ENCODE data around the gene PELI3. TPM values are rescaled to one million over a fixed set of nuclear protein-coding genes. Genes with fewer than 3 reads are reported as not detected.
"Not testable (repeated sequence)": the region's sequence is repeated elsewhere in the genome, so short reads cannot be mapped to it uniquely, and the experiment has no call there.

The PELI3 gene
- total and polyA plus RNA-seq, 3 experiments from 2014 or later = 5.3 to 7.0 (median 6.6) TPM

DNA sequence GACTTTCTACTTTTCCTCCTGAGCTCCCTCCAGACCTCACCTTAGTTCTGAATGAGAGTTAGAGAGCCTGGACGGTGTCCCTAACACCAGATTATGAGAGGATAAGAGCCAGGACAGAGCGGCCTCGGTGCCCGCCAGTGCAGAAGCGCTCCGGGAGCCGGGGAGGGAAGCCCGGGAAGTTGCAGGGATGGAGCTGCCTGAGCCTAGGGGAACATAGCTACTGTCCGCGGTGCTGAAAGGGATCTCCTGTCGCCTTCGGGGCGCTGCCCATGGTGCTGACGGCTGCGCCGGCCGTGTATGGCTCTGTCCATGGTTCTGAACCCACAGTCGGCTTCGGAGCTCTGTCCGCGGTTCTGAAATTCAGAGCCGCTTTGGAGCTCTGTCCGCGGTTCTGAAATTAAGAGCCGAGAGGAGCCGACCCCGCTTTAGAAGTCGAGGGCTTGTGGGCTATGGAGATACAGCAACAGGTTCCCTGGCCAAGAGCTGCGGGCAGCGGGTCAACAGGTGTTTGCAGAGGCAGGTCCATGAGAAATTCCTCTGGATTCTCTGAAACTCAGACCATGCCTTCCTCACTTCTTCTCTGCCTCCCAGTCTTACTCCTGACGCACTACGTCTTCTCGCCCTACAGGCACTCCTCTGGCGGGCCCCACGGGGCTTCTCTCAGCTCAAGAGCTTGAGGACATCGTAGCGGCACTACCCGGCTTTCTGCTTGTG is 45.1 kb upstream of the PELI3 start:
- peak overlapping the region in 2 of 8 donors; percentile 42 to 88 for H3K27ac Mint-ChIP-seq
- DNase-seq = peak; percentile 81 to 92 (median 84)
- Histone ChIP-seq H3K36me3 (ENCODE audit: insufficient read depth, low read length) (no peaks in the 10 kb centered on the region), H3K9me3 (ENCODE audit: low read length) (no peaks in the 10 kb centered on the region), H3K27ac (ENCODE audit: low read depth, low read length) (no peak overlapping the region), H3K4me3 (ENCODE audit: low read length) (no peak overlapping the region), H3K4me1 (ENCODE audit: insufficient read depth, low read length) (no peaks in the 10 kb centered on the region), H3K27me3 (ENCODE audit: insufficient read depth, low read length, poor library complexity, severe bottlenecking) (peaks cover 29% of the 10 kb centered on the region)
- peaks cover 26 to 30% of the 10 kb centered on the region in 2 donors for H3K27me3 Mint-ChIP-seq
- H3K36me3 Mint-ChIP-seq = no peaks in the 10 kb centered on the region
- H3K9me3 Mint-ChIP-seq = peaks cover 0 to 3% (median 2%) of the 10 kb centered on the region in 5 donors
- peak overlapping the region in 2 of 7 donors; percentile 18 to 25 for H3K4me3 Mint-ChIP-seq
- ChIA-PET POLR2A (interaction anchor here (0.6 to 1.3 kb wide), 8 partner anchors 12 to 1292 kb away, joined by 3 to 5 read pairs (median 4); partner anchors contain the start of genes DPP3, MRPL11, RBM4B and TMEM151A), CTCF (interaction anchor here (1.0 to 2.4 kb wide), 9 partner anchors 12 to 256 kb away, joined by 3 to 16 read pairs (median 7); partner anchors contain the start of genes MRPL11, PELI3, RBM4 and RBM4B)
- peaks cover 5 to 13% (median 8%) of the 10 kb centered on the region in 3 donors for H3K4me1 Mint-ChIP-seq

DNA sequence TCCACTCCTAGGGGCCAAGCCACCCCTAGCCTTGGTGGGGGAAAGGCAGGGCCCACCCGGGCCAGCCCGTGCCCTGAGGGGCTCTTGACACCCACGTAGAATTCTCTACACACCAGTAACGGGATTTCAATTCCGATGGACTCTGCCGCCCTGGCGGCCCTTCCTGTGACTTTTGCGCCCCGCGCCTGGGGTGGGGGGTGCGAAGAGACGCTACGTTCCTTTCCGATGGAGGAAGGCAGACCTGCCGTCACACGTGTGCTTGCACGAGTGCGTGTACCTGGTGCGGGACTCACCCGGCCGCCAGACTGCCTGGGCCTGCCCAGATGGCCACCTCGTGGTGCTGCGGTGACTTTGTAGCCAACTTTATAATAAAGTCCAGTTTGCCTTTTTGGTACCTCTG is 40.4 kb upstream of the PELI3 start:
- H3K36me3 ChIP-seq (ENCODE audit: insufficient read depth, low read length) = no peaks in the 10 kb centered on the region
- no peak for DNase-seq
- ChIA-PET CTCF (no interaction called here), POLR2A (no interaction called here)
- no peak overlapping the region for H3K4me3 ChIP-seq (ENCODE audit: low read length)
- H3K9me3 Mint-ChIP-seq = no peaks in the 10 kb centered on the region
- H3K4me1 ChIP-seq (ENCODE audit: insufficient read depth, low read length) = no peaks in the 10 kb centered on the region
- no peak overlapping the region for H3K4me3 Mint-ChIP-seq
- peaks cover 0 to 4% (median 3%) of the 10 kb centered on the region in 3 donors for H3K4me1 Mint-ChIP-seq
- H3K9me3 ChIP-seq (ENCODE audit: low read length) = no peaks in the 10 kb centered on the region
- H3K27ac Mint-ChIP-seq = no peak overlapping the region
- H3K27me3 ChIP-seq (ENCODE audit: insufficient read depth, low read length, poor library complexity, severe bottlenecking) = no peaks in the 10 kb centered on the region
- peaks cover 2 to 5% (median 3%) of the 10 kb centered on the region in 3 donors for H3K36me3 Mint-ChIP-seq
- no peak overlapping the region for H3K27ac ChIP-seq (ENCODE audit: low read depth, low read length)
- peaks cover 4 to 6% of the 10 kb centered on the region in 2 donors for H3K27me3 Mint-ChIP-seq

- CTCF ChIA-PET = interaction anchor here (1.6 to 2.0 kb wide), 2 partner anchors 10 to 250 kb away, joined by 3 to 10 read pairs; partner anchors contain the start of gene MRPL11
These were observed 37.8 kb upstream of the PELI3 start for GRCh38 chr11:66428933-66429332.

DNA sequence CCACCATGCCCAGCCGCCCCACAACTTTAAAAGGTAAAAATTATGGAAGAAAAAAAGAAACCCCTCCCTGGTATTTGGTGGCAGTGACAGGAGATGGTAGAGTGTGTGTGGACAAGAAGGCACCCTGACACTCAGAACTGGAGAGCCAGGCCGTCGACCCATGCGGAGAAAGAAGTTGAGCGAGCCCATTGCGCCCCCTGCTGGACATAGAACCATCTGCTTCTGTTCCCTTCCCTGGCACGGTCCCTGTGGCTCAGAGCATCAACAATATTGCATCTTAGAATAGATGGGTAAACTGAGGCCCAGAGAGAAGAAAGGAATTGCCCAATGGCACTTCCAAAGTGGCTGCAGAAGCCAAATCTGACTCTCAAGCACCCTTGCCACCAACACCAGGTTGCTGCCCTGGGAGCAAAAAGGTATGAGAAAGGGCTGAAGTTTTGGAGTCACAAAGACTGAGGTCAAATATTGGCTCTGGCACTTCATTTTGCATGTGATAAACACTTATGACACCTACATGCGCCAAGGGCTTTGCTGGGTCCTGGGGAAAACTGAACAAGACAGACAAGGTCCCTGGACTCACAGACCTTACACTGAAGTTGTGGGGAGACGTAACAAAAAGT is 36.6 kb upstream of the PELI3 start:
- no peaks in the 10 kb centered on the region for H3K27me3 ChIP-seq (ENCODE audit: insufficient read depth, low read length, poor library complexity, severe bottlenecking)
- H3K9me3 Mint-ChIP-seq = no peaks in the 10 kb centered on the region
- peak overlapping the region in 1 of 7 donors; percentile 37 for H3K4me3 Mint-ChIP-seq
- no peaks in the 10 kb centered on the region for H3K4me1 ChIP-seq (ENCODE audit: insufficient read depth, low read length)
- no peaks in the 10 kb centered on the region for H3K9me3 ChIP-seq (ENCODE audit: low read length)
- ChIA-PET CTCF (interaction anchor here (1.1 to 2.0 kb wide), 4 partner anchors 9 to 249 kb away, joined by 3 to 12 read pairs (median 6); partner anchors contain the start of gene MRPL11), POLR2A (interaction anchor here (0.7 kb wide), 1 partner anchor 250 kb away, joined by 12 read pairs; no protein-coding TSS in a partner anchor)
- H3K4me3 ChIP-seq (ENCODE audit: low read length) = no peak overlapping the region
- H3K27me3 Mint-ChIP-seq = peaks cover 3 to 4% of the 10 kb centered on the region in 2 donors
- peak; percentile 41 to 76 (median 61) for DNase-seq
- H3K27ac Mint-ChIP-seq = peak overlapping the region in 1 of 8 donors; percentile 47
- peaks cover 3 to 22% (median 13%) of the 10 kb centered on the region in 3 donors for H3K36me3 Mint-ChIP-seq
- peaks cover 0 to 3% (median 0%) of the 10 kb centered on the region in 3 donors for H3K4me1 Mint-ChIP-seq
- peaks cover under 1% of the 10 kb centered on the region for H3K36me3 ChIP-seq (ENCODE audit: insufficient read depth, low read length)
- no peak overlapping the region for H3K27ac ChIP-seq (ENCODE audit: low read depth, low read length)

More at GRCh38 chr11:66428933-66429332, 37.8 kb upstream of the PELI3 start:
- H3K27ac ChIP-seq (ENCODE audit: low read depth, low read length) = no peak overlapping the region
- no peak for DNase-seq
- no peak overlapping the region for H3K4me3 ChIP-seq (ENCODE audit: low read length)
- no peaks in the 10 kb centered on the region for H3K27me3 ChIP-seq (ENCODE audit: insufficient read depth, low read length, poor library complexity, severe bottlenecking)
- peaks cover 0 to 3% (median 0%) of the 10 kb centered on the region in 3 donors for H3K4me1 Mint-ChIP-seq
- no peaks in the 10 kb centered on the region for H3K9me3 Mint-ChIP-seq
- peaks cover 3 to 4% of the 10 kb centered on the region in 2 donors for H3K27me3 Mint-ChIP-seq
- H3K9me3 ChIP-seq (ENCODE audit: low read length) = no peaks in the 10 kb centered on the region
- no peaks in the 10 kb centered on the region for H3K4me1 ChIP-seq (ENCODE audit: insufficient read depth, low read length)
- POLR2A ChIA-PET = no interaction called here
- H3K36me3 ChIP-seq (ENCODE audit: insufficient read depth, low read length) = no peaks in the 10 kb centered on the region
- peaks cover 3 to 17% (median 9%) of the 10 kb centered on the region in 3 donors for H3K36me3 Mint-ChIP-seq
- no peak overlapping the region for H3K27ac Mint-ChIP-seq
- no peak overlapping the region for H3K4me3 Mint-ChIP-seq

GRCh38 chr11:66431287-66431686 is 35.4 kb upstream of the PELI3 start:
- POLR2A ChIA-PET; H3K9me3 ChIP-seq (ENCODE audit: low read length); H3K27me3 Mint-ChIP-seq; H3K27ac Mint-ChIP-seq; H3K4me1 Mint-ChIP-seq; H3K27me3 ChIP-seq (ENCODE audit: insufficient read depth, low read length, poor library complexity, severe bottlenecking); H3K4me3 ChIP-seq (ENCODE audit: low read length); DNase-seq; H3K9me3 Mint-ChIP-seq; H3K4me1 ChIP-seq (ENCODE audit: insufficient read depth, low read length); H3K27ac ChIP-seq (ENCODE audit: low read depth, low read length): not testable (repeated sequence)
- Mint-ChIP-seq H3K4me3 (peak overlapping the region in 1 of 7 donors; percentile 45), H3K36me3 (peaks cover 3 to 34% (median 16%) of the 10 kb centered on the region in 3 donors)
- peaks cover 13% of the 10 kb centered on the region for H3K36me3 ChIP-seq (ENCODE audit: insufficient read depth, low read length)
- CTCF ChIA-PET = interaction anchor here (1.1 kb wide), 2 partner anchors 8 to 24 kb away, joined by 3 to 12 read pairs; partner anchors contain the start of gene MRPL11

- H3K27me3 ChIP-seq (ENCODE audit: insufficient read depth, low read length, poor library complexity, severe bottlenecking); H3K27ac ChIP-seq (ENCODE audit: low read depth, low read length); DNase-seq; H3K27me3 Mint-ChIP-seq; H3K4me1 ChIP-seq (ENCODE audit: insufficient read depth, low read length); H3K9me3 ChIP-seq (ENCODE audit: low read length); H3K9me3 Mint-ChIP-seq; POLR2A ChIA-PET; H3K4me3 ChIP-seq (ENCODE audit: low read length); H3K27ac Mint-ChIP-seq; H3K4me1 Mint-ChIP-seq: not testable (repeated sequence)
- CTCF ChIA-PET = interaction anchor here (1.0 kb wide), 1 partner anchor 9 kb away, joined by 3 read pairs; no protein-coding TSS in a partner anchor
- H3K36me3 ChIP-seq (ENCODE audit: insufficient read depth, low read length) = peaks cover 19% of the 10 kb centered on the region
- H3K36me3 Mint-ChIP-seq = peaks cover 3 to 40% (median 21%) of the 10 kb centered on the region in 3 donors
- peak overlapping the region in 1 of 7 donors; percentile 45 for H3K4me3 Mint-ChIP-seq
These were observed 34.8 kb upstream of the PELI3 start for GRCh38 chr11:66431871-66432329.

- Histone ChIP-seq H3K36me3 (ENCODE audit: insufficient read depth, low read length) (peaks cover 22% of the 10 kb centered on the region), H3K4me3 (ENCODE audit: low read length) (no peak overlapping the region), H3K27ac (ENCODE audit: low read depth, low read length) (no peak overlapping the region), H3K4me1 (ENCODE audit: insufficient read depth, low read length) (no peaks in the 10 kb centered on the region), H3K27me3 (ENCODE audit: insufficient read depth, low read length, poor library complexity, severe bottlenecking) (no peaks in the 10 kb centered on the region), H3K9me3 (ENCODE audit: low read length) (no peaks in the 10 kb centered on the region)
- Mint-ChIP-seq H3K4me3 (no peak overlapping the region), H3K27ac (peak overlapping the region in 2 of 8 donors; percentile 14 to 15), H3K27me3 (peaks cover 0 to 3% of the 10 kb centered on the region in 2 donors), H3K36me3 (peaks cover 3 to 42% (median 21%) of the 10 kb centered on the region in 3 donors), H3K4me1 (peaks cover 0 to 3% (median 3%) of the 10 kb centered on the region in 3 donors), H3K9me3 (no peaks in the 10 kb centered on the region)
- POLR2A ChIA-PET = interaction anchor here (0.5 kb wide), 1 partner anchor 154 kb away, joined by 6 read pairs; no protein-coding TSS in a partner anchor
- CTCF ChIA-PET = interaction anchor here (1.0 kb wide), 1 partner anchor 9 kb away, joined by 3 read pairs; no protein-coding TSS in a partner anchor
- no peak for DNase-seq
These were observed 34.1 kb upstream of the PELI3 start for GRCh38 chr11:66432597-66432996.

All from CD8-positive, alpha-beta memory T cell (primary cell).